Measurements from ENCODE around the gene HELZ2.

HELZ2 gene

DNA sequence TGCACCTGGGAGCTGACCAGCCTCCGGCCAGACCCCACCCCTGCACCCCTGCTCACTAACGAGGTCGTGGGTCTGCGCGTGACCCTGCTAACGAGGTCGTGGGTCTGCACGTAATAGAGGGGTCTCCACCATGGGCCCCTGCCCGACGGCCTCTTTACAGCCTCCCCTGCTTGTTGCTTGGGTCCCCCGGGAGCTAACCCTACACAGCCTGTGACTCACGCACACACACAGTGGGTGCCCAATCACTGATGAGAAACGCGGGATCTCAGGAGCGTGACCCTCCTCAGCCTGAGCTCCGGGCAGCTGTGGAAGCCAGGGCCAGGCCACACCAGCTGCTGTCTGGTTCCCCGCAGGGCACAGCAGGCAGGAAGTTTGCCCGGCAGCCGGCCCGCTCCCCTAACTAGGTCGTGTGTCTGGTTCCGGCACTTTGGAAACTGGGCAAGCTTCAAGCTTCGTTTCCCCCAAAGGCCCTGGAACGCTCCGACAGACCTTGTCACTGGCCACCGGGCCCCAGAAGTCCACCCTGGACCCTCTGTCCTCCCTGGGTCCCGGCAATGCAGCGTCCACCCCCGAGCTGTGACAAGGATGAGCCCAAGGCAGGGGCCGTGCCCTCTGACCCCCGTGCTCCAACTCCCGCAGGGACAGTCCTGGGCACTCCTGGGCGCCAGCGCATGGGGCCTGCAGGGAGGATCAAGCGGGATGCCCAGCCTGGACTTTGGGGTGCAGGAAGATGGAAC lies 37.6 kb downstream of the HELZ2 start:
- no peak for DNase-seq

DNA sequence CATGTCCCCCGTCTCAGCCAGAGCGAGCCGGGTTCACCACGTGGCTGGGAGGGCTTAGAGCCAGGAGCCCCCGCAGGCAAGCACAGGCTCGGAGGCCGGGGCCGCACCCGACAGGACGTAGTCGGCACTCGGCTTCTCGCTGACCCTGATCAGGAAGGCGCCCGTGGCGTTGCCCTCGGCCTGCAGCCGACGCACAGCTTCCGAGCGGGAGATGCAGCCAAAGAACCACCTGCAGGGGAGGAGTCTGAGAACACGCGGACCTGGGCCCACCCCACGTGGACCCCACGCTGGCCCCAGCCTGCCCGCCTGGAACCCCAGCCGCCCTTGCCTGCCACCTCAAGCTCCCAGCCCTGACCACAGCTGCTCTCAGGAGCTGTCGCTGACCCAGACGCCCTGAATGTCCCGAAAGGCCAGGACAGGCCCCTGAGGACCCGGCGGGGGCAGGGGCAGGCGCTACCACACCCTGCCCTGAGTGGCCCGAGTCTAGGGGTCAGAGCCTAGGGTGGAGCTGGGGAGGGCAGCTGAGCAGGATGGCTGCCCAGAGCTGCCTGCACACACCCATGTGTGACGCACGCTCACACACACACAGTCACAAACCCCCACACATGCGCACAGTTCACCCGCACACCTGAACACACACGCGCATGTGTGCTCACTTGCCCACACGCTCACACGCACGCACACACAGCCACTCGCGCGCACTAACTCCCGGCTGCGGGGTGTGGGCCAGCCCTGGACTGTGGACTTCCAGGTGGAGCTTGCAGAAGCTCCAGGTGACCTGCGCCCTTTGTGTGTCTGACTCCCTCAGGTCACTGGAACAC lies 39.0 kb downstream of the HELZ2 start:
- DNase-seq, result no peak

GRCh38 chr20:63534427-63534830 lies 39.6 kb downstream of the HELZ2 start:
- DNase-seq, result no peak

DNA sequence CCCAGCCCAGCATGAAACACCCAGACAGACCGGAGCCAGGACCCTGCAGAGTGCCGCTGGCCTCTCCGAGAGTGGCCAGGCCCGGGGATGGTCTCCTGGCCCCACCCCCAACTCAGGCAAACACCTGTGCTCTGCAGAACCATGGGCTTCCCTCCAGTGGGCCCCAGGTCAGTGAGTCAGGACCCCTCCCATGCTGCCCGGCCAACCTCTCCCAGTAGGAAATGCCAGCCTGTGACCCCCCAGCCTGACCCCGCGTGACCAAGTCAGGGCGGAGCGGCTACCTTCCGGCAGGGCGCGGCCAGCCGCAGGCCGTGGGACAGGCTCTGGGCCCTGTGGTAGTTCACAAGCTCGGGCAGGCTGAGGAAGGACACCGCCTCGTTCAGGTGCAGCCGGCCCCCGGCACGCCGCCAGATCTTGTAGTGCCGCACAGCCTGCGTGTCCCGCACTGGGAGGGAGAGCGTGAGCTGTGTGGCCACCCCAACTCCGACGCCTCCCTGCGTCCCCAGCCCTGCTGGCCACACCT lies 40.1 kb downstream of the HELZ2 start:
- no peak for DNase-seq

- no peak for DNase-seq
Measured at GRCh38 chr20:63533388-63533787, 40.7 kb downstream of the HELZ2 start.

GRCh38 chr20:63532449-63532971 lies 41.5 kb downstream of the HELZ2 start:
- DNase-seq, result no peak

GRCh38 chr20:63531686-63532448 lies 42.2 kb downstream of the HELZ2 start:
- no peak for DNase-seq

- DNase-seq, result no peak
Measured at GRCh38 chr20:63530788-63531160, 43.3 kb downstream of the HELZ2 start.

DNA sequence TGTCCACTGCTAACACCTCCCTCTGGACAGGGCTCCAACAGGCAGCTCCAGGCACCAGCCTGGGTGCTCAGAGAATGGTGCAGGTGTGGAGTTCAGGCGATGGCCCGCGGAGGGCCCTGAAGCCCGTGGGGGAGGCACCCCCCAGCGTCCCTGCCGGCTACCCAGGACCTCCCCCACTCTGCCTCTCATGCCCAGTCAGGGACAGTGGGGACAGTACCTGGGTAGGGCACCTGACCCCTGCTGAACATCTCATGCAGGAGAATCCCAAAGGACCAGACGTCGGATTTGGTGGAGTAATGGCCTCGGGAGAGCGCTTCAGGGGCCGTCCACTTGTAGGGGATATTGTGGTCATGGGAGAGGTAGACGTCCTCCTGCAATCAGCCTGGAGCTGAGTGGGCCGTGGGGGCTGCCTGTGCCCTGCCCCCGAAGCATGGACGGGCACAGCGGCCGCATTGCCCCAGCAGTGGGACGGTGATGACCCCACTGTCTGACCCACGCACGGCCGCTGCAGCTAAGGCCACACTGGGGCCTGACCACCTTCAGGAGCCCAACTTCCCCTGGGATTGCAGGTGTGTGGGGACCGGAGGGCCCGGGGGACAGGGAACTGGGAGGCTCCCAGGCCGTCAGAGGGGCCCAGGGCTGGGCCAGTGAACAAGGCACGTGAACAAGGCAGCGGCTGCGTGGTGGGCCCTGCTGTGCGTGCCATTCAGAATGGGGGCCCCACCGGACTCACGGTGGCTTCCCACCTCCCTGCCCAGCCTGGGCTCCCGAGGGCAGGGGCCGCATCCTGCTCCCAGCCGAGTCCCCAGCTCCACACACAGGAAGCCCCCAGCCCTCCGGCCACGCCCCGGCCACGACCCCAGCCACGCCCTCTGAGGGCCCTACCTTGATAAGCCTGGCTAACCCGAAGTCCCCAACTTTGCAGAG lies 43.9 kb downstream of the HELZ2 start:
- no peak for DNase-seq

- no peak for DNase-seq
Measured at GRCh38 chr20:63529180-63529860, 44.7 kb downstream of the HELZ2 start.

DNA sequence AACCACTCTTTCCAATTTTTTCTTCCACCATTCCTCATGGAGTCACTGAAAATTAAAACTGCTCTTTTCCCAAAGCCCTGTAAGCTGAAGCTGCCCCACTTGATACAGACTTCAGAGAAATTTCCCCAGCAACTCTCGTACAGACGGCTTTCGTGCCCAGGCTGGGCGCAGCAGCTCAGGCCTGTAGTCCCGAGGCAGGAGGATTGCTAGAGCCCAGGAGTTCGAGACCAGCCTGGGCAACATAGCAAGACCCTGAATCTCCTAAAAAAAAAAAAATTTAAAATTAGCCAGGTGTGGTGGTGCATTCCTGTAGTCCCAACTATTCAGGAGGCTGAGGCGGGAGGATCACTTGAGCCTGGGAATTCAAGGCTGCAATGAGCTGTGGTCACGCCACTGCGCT lies 46.9 kb downstream of the HELZ2 start:
- no peak for DNase-seq

- no peak for DNase-seq
Measured at GRCh38 chr20:63525971-63526370, 48.1 kb downstream of the HELZ2 start.

DNA sequence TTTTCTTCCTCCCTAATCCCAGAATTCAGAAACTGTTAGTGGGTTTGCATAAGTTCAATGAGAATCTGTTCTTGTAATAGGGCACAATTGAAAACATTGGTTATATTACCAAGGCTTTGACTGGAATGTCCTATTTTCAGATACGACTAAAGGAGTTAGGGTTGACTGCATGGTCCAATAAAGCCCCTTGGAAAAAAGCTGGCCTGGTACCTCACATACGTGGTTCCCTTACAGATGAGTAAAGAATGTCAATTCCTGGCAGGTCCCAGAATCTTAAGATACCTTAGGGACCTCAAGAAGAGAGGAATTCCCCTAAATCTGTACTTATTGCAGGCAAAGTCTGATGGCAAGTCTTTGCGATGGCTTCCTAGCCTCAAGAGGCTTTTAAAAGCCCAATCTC lies 48.9 kb downstream of the HELZ2 start:
- DNase-seq, result no peak

All from activated naive CD4-positive, alpha-beta T cell treated with Interleukin-2 at 50 U/mL for 16 hours (primary cell).